Nephron progenitor cell (in vitro differentiated cells): ENCODE measurements around the gene CCDC150.

Experiments used
- DNase-seq: peaks from one replicate; pipeline ENCODE4 v3.0.0; 2021
- H3K27ac Mint-ChIP-seq: 2 replicates; pipeline ENCODE4 v1.8.0; 2021; ENCODE audit warnings: mild to moderate bottlenecking, moderate library complexity, mixed read lengths
- H3K27me3 Mint-ChIP-seq: 2 replicates; pipeline ENCODE4 v1.8.0; 2021; ENCODE audit warnings: mild to moderate bottlenecking, low read depth, mixed read lengths; ENCODE audit not compliant: poor library complexity
- H3K36me3 Mint-ChIP-seq: 2 replicates; pipeline ENCODE4 v1.8.0; 2021; ENCODE audit warnings: low read depth, mixed read lengths
- H3K4me1 Mint-ChIP-seq: 2 replicates; pipeline ENCODE4 v1.8.0; 2021; ENCODE audit warnings: mixed read lengths
- H3K4me3 Mint-ChIP-seq: 2 replicates; pipeline ENCODE4 v1.8.0; 2021; ENCODE audit warnings: mild to moderate bottlenecking, moderate library complexity, mixed read lengths
- H3K9me3 Mint-ChIP-seq: 2 replicates; pipeline ENCODE4 v1.8.0; 2021; ENCODE audit warnings: mild to moderate bottlenecking, moderate library complexity, mixed read lengths
- TF ChIP-seq, protein P1 (sequence below): fragments of 200-600 bp; sonication (generic); IDR thresholded peaks from 2 replicates; pipeline ENCODE4 v1.5.0; 2021; ENCODE audit warnings: antibody characterized with exemption

Gene CCDC150

DNA sequence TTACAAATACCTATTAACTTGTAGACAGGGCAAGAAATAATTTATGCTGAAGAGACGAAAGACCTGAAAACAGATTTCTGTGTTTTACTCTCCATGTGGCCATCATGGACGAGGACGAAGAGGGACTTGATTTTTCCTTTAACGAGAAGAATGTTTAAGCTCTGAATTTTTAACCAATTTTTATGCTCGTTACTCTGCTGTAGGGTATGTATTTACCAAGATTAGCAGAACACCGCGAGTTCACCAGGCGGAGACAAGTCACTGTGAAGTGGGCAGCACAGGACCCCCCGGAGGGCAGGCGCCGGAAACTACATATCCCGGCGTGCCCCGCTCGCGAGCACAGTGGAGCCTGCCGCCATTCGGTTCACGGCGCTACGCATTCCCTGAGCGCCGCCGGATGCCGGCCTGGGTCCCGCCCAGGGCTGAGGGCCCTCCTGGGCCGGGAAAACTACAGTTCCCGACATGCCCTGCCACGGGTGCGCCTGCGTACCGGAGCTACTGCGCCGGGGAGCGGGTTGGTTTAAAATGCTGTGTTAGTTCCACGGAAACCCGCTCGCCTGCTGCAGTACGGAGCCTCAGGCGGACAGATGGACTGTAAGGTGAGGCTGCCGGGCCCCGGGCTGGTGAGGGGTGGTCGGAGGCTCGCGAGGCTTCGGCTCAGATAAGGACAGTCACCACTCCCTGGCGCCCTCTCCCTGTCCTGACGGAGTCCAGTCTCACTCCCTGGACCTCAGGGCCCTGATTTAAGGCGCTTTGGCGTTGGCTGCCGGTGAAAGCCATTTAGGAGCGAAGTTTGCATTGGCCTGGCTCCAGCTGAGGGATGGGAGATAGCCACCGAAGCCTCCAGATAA lies at the start of gene CCDC150:
TSS of gene CCDC150 (plus strand) at position 536 of the 851 bp plus-strand sequence. CDS start at position 588, 52 bp downstream.
- peaks cover 23% of the 10 kb centered on the region for H3K4me1 Mint-ChIP-seq
- H3K27ac Mint-ChIP-seq: peak within 1 kb of the TSS; percentile 96
- peaks cover 20% of the 10 kb centered on the region for H3K9me3 Mint-ChIP-seq
- peaks cover 2% of the 10 kb centered on the region for H3K27me3 Mint-ChIP-seq
- DNase-seq: peak; percentile 93
- peaks cover 28% of the 10 kb centered on the region for H3K36me3 Mint-ChIP-seq
- TF ChIP-seq, protein P1, sequence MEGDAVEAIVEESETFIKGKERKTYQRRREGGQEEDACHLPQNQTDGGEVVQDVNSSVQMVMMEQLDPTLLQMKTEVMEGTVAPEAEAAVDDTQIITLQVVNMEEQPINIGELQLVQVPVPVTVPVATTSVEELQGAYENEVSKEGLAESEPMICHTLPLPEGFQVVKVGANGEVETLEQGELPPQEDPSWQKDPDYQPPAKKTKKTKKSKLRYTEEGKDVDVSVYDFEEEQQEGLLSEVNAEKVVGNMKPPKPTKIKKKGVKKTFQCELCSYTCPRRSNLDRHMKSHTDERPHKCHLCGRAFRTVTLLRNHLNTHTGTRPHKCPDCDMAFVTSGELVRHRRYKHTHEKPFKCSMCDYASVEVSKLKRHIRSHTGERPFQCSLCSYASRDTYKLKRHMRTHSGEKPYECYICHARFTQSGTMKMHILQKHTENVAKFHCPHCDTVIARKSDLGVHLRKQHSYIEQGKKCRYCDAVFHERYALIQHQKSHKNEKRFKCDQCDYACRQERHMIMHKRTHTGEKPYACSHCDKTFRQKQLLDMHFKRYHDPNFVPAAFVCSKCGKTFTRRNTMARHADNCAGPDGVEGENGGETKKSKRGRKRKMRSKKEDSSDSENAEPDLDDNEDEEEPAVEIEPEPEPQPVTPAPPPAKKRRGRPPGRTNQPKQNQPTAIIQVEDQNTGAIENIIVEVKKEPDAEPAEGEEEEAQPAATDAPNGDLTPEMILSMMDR: no peak
- peak within 1 kb of the TSS; percentile 91 for H3K4me3 Mint-ChIP-seq

- Mint-ChIP-seq H3K4me3 (peak overlapping the region; percentile 18), H3K36me3 (no peaks in the 10 kb centered on the region), H3K27ac (no peak overlapping the region), H3K4me1 (peaks cover 41% of the 10 kb centered on the region), H3K9me3 (no peaks in the 10 kb centered on the region), H3K27me3 (peaks cover 9% of the 10 kb centered on the region)
- TF ChIP-seq, protein P1: no peak
- DNase-seq: no peak
Measured at GRCh38 chr2:196590286-196590685, 49.2 kb upstream of the CCDC150 start.

DNA sequence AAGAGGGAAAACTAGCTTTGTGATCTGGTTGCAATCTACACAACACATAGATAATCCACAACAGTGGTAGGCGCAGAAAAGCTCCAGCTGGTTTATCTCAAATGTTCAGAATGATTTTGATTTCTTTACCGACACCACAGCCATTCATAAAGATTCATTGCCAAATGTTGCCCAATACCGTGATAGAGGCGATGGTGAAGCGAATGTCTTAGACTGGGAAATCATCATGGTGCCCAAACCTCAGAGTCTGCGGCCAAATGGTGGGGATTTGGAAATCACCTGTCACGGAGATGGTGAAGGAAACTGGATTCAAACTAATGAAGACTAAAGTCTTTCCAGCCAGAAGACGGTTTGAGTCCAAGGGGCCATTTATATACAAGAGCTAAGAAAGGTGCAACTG lies 48.5 kb upstream of the CCDC150 start:
- TF ChIP-seq, protein P1: no peak
- H3K4me3 Mint-ChIP-seq: peak overlapping the region; percentile 55
- H3K27ac Mint-ChIP-seq: no peak overlapping the region
- peaks cover 41% of the 10 kb centered on the region for H3K4me1 Mint-ChIP-seq
- peaks cover 15% of the 10 kb centered on the region for H3K27me3 Mint-ChIP-seq
- H3K9me3 Mint-ChIP-seq: no peaks in the 10 kb centered on the region
- no peaks in the 10 kb centered on the region for H3K36me3 Mint-ChIP-seq
- no peak for DNase-seq

DNA sequence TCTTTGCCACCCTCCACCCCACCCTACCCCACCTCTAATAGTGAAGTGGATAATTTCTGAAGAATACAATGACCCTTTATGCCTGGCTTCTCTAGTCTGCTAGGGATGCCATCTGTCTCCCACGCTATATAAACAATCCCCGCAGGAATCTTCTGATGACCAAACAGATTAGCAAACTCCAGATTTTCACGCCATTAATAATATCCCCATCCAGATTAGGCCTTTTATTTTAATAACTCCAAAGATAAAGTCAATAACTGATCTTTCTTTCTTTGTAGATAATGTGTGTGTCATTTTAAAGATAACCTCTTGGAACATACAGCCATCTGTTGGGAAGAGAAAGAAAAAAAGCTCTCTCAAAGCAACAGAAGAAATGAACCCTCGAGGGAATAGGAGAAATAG lies 47.9 kb upstream of the CCDC150 start:
- no peaks in the 10 kb centered on the region for H3K36me3 Mint-ChIP-seq
- H3K4me3 Mint-ChIP-seq: peak overlapping the region; percentile 97
- TF ChIP-seq, protein P1: no peak
- H3K4me1 Mint-ChIP-seq: peaks cover 41% of the 10 kb centered on the region
- H3K27ac Mint-ChIP-seq: no peak overlapping the region
- H3K27me3 Mint-ChIP-seq: peaks cover 19% of the 10 kb centered on the region
- no peaks in the 10 kb centered on the region for H3K9me3 Mint-ChIP-seq
- DNase-seq: no peak

GRCh38 chr2:196592331-196592910 lies 47.1 kb upstream of the CCDC150 start:
- TF ChIP-seq, protein P1: no peak
- Mint-ChIP-seq H3K9me3 (no peaks in the 10 kb centered on the region), H3K4me3 (peak overlapping the region; percentile 97), H3K27ac (peak overlapping the region; percentile 96), H3K36me3 (no peaks in the 10 kb centered on the region), H3K4me1 (peaks cover 41% of the 10 kb centered on the region), H3K27me3 (peaks cover 24% of the 10 kb centered on the region)
- no peak for DNase-seq
